H9 (cell line): ENCODE measurements around the gene KDM5B. TPM values are rescaled to one million over a fixed set of nuclear protein-coding genes. Genes with fewer than 3 reads are reported as not detected.
"Not testable (repeated sequence)": the region's sequence is repeated elsewhere in the genome, so short reads cannot be mapped to it uniquely, and the experiment has no call there.

ENCODE experiments used
- DNase-seq: peaks from one replicate; pipeline ENCODE4 v3.0.0-alpha.2; 2017
- H2AFZ ChIP-seq: one replicate; pipeline ENCODE4 v1.6.1; 2013; ENCODE audit warnings: mild to moderate bottlenecking, low read length, control low read depth, moderate library complexity
- H2AK5ac ChIP-seq: 2 replicates; pipeline ENCODE4 v1.6.1; 2013; ENCODE audit warnings: low read length, control low read depth, mixed read lengths; ENCODE audit not compliant: insufficient read length
- H2BK120ac ChIP-seq: one replicate; pipeline ENCODE4 v1.6.1; 2013; ENCODE audit warnings: low read depth, mild to moderate bottlenecking, low read length, control low read depth, inconsistent platforms; ENCODE audit not compliant: poor library complexity, severe bottlenecking
- H2BK12ac ChIP-seq: 2 replicates; pipeline ENCODE4 v1.6.1; 2013; ENCODE audit warnings: low read length, control low read depth, mixed read lengths, low read depth; ENCODE audit not compliant: insufficient read length
- H2BK15ac ChIP-seq: 2 replicates; pipeline ENCODE4 v1.6.1; 2013; ENCODE audit warnings: low read depth, low read length, control low read depth
- H2BK20ac ChIP-seq: one replicate; pipeline ENCODE4 v1.6.1; 2013; ENCODE audit warnings: low read depth, mild to moderate bottlenecking, low read length, control low read depth, inconsistent platforms; ENCODE audit not compliant: poor library complexity, severe bottlenecking
- H2BK5ac ChIP-seq: 2 replicates; pipeline ENCODE4 v1.6.1; 2013; ENCODE audit warnings: low read length, control low read depth, mixed read lengths; ENCODE audit not compliant: insufficient read length
- H3K14ac ChIP-seq: 2 replicates; pipeline ENCODE4 v1.6.1; 2013; ENCODE audit warnings: low read length, control low read depth; ENCODE audit not compliant: insufficient read depth
- H3K18ac ChIP-seq: 2 replicates; pipeline ENCODE4 v1.6.1; 2013; ENCODE audit warnings: low read depth, mild to moderate bottlenecking, mixed read lengths, low read length, control low read depth; ENCODE audit not compliant: insufficient read length
- H3K23ac ChIP-seq: 2 replicates; pipeline ENCODE4 v1.6.1; 2013; ENCODE audit warnings: low read length, control low read depth, mixed read lengths, low read depth; ENCODE audit not compliant: insufficient read length
- H3K23me2 ChIP-seq: 2 replicates; pipeline ENCODE4 v1.6.1; 2013; ENCODE audit warnings: low read depth, mild to moderate bottlenecking, mixed read lengths, low read length, control low read depth; ENCODE audit not compliant: insufficient read length, poor library complexity, severe bottlenecking
- H3K27ac ChIP-seq: 2 replicates; pipeline ENCODE4 v1.5.1; 2013; ENCODE audit warnings: low read length, control low read depth, mixed read lengths, low read depth; ENCODE audit not compliant: insufficient read length
- H3K27me3 ChIP-seq: 2 replicates; pipeline ENCODE4 v1.6.1; 2013; ENCODE audit warnings: low read length, control low read depth, inconsistent platforms; ENCODE audit not compliant: insufficient read depth
- H3K4ac ChIP-seq: 2 replicates; pipeline ENCODE4 v1.6.1; 2013; ENCODE audit warnings: low read depth, mild to moderate bottlenecking, control low read depth, inconsistent platforms, low read length, moderate library complexity
- H3K4me1 ChIP-seq: 2 replicates; pipeline ENCODE4 v1.6.1; 2013; ENCODE audit warnings: low read length, control low read depth, inconsistent platforms; ENCODE audit not compliant: insufficient read depth
- H3K4me2 ChIP-seq: 2 replicates; pipeline ENCODE4 v1.6.1; 2013; ENCODE audit warnings: low read length, control low read depth, mixed read lengths; ENCODE audit not compliant: insufficient read length, insufficient read depth
- H3K56ac ChIP-seq: 2 replicates; pipeline ENCODE4 v1.6.1; 2013; ENCODE audit warnings: low read depth, mild to moderate bottlenecking, mixed read lengths, low read length, control low read depth; ENCODE audit not compliant: insufficient read length
- H3K79me1 ChIP-seq: 2 replicates; pipeline ENCODE4 v1.6.1; 2013; ENCODE audit warnings: low read depth, mild to moderate bottlenecking, moderate library complexity, low read length, control low read depth, inconsistent platforms; ENCODE audit not compliant: insufficient read depth, poor library complexity, severe bottlenecking
- H3K79me2 ChIP-seq: 2 replicates; pipeline ENCODE4 v1.6.1; 2013; ENCODE audit warnings: low read length, control low read depth, inconsistent platforms; ENCODE audit not compliant: insufficient read depth
- H3K9ac ChIP-seq: 2 replicates; pipeline ENCODE4 v1.6.1; 2013; ENCODE audit warnings: low read length, control low read depth, mixed read lengths; ENCODE audit not compliant: insufficient read length; ENCODE audit errors: extremely low read depth
- H3K9me3 ChIP-seq: one replicate; pipeline ENCODE4 v1.6.1; 2013; ENCODE audit warnings: low read depth, low read length, inconsistent platforms; ENCODE audit not compliant: control insufficient read depth
- H3T11ph ChIP-seq: one replicate; pipeline ENCODE4 v1.6.1; 2013; ENCODE audit warnings: mild to moderate bottlenecking, low read length, control low read depth, inconsistent platforms
- H4K20me1 ChIP-seq: one replicate; pipeline ENCODE4 v1.6.1; 2013; ENCODE audit not compliant: control insufficient read depth, insufficient read length, insufficient read depth
- H4K5ac ChIP-seq: 2 replicates; pipeline ENCODE4 v1.6.1; 2013; ENCODE audit warnings: low read depth, mild to moderate bottlenecking, mixed read lengths, low read length, control low read depth; ENCODE audit not compliant: insufficient read length
- H4K8ac ChIP-seq: replicated peaks from 2 replicates; pipeline ENCODE4 v1.6.1; 2013; ENCODE audit warnings: low read length, control low read depth, mixed read lengths, low read depth; ENCODE audit not compliant: insufficient read length
- H4K91ac ChIP-seq: 2 replicates; pipeline ENCODE4 v1.6.1; 2013; ENCODE audit warnings: low read depth, mild to moderate bottlenecking, moderate library complexity, mixed read lengths, low read length, control low read depth; ENCODE audit not compliant: insufficient read length
- H3K27ac Mint-ChIP-seq, 3 experiments: 2 replicates in 2 of 3; 3 replicates in 1 of 3; pipeline ENCODE4 v1.8.0; 2020 to 2021; ENCODE audit warnings: mixed read lengths in 3 of 3, mild to moderate bottlenecking in 1 of 3, moderate library complexity in 1 of 3
- H3K27me3 Mint-ChIP-seq: 2 replicates; pipeline ENCODE4 v1.8.0; 2021; ENCODE audit warnings: low read depth, mild to moderate bottlenecking, moderate library complexity, mixed read lengths
- H3K36me3 Mint-ChIP-seq, 3 experiments: 2 replicates in 2 of 3; 3 replicates in 1 of 3; pipeline ENCODE4 v1.8.0; 2020 to 2021; ENCODE audit warnings: low read depth in 3 of 3, mixed read lengths in 3 of 3; ENCODE audit not compliant: insufficient read depth in 1 of 3
- H3K4me1 Mint-ChIP-seq, 2 experiments: 2 replicates each; pipeline ENCODE4 v1.8.0; 2020; ENCODE audit warnings: mixed read lengths in 2 of 2
- H3K4me3 Mint-ChIP-seq, 2 experiments: 2 replicates in 1 of 2; 3 replicates in 1 of 2; pipeline ENCODE4 v1.8.0; 2020 to 2021; ENCODE audit warnings: mild to moderate bottlenecking in 2 of 2, mixed read lengths in 2 of 2, moderate library complexity in 1 of 2
- H3K9me3 Mint-ChIP-seq, 2 experiments: 2 replicates in 1 of 2; 3 replicates in 1 of 2; pipeline ENCODE4 v1.8.0; 2020; ENCODE audit warnings: mild to moderate bottlenecking in 2 of 2, mixed read lengths in 2 of 2, moderate library complexity in 1 of 2
- CTCF ChIP-seq: fragments of 200-600 bp; sonication (generic); conservative IDR thresholded peaks from 3 replicates; pipeline ENCODE4 v1.8.0; 2021; ENCODE audit warnings: antibody characterized with exemption, mild to moderate bottlenecking
- WGBS: extraction: QIAGEN DNeasy Blood & Tissue Kit; methylation state at CpG from one replicate; pipeline ENCODE4 v1.1.7; 2013; ENCODE audit warnings: missing lambda C conversion rate, low lambda C conversion rate, mixed read lengths; ENCODE audit not compliant: insufficient read length; ENCODE audit errors: extremely low coverage; 5-methylcytosine and 5-hydroxymethylcytosine counted together
- total RNA-seq: library from RNA; stranded (reverse); gene quantifications from 2 replicates; pipeline ENCODE4 v1.2.1, GENCODE V29; 2021

The KDM5B gene
- total RNA-seq, 1 experiment from 2014 or later: 210 TPM

DNA sequence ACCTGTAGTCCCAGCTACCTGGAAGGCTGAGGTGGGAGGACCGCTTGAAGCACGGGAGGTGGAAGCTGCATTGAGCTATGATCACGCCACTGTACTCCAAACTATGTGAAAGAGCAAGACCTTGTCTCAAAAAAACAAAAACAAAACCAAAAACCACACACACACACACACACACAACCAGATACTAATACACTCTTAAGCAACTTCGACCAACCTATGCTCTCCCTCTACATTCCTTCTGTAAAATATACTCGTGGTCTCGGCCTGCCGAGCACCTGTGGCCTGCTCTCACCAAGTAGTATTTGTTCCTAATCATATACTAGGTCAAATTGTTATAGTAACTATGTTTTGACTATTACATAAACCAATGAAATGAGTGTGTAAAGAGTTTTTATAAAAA lies 84.5 kb downstream of the KDM5B start:
- H3K4me1 ChIP-seq: no peaks in the 10 kb centered on the region
- no peak overlapping the region for H3K4ac ChIP-seq
- no peaks in the 10 kb centered on the region; the same call in none of the 2 replicates for H3K27me3 Mint-ChIP-seq
- H3K9me3 ChIP-seq: no peaks in the 10 kb centered on the region
- H3K9me3 Mint-ChIP-seq: no peaks in the 10 kb centered on the region
- no peak overlapping the region for H2BK120ac ChIP-seq
- no peak overlapping the region for H4K5ac ChIP-seq
- WGBS: no CpG with 5 or more reads among the region's 7 CpGs
- DNase-seq: no peak
- no peak overlapping the region for H2AK5ac ChIP-seq
- no peaks in the 10 kb centered on the region for H3K79me2 ChIP-seq
- no peak overlapping the region for H2BK12ac ChIP-seq
- H3K4me2 ChIP-seq: no peak overlapping the region
- no peak overlapping the region for H3K27ac ChIP-seq
- H3K36me3 Mint-ChIP-seq: peaks cover 14 to 42% (median 25%) of the 10 kb centered on the region in 3 experiments; a peak in 6 of 7 replicates
- no peaks in the 10 kb centered on the region for H3K4me1 Mint-ChIP-seq
- no peak overlapping the region for H4K8ac ChIP-seq
- H2AFZ ChIP-seq: no peak overlapping the region
- H3K18ac ChIP-seq: no peak overlapping the region
- no peaks in the 10 kb centered on the region for H3K79me1 ChIP-seq
- peak overlapping the region in 1 of 3 experiments; percentile 3; a peak in 1 of 7 replicates for H3K27ac Mint-ChIP-seq
- no peak overlapping the region for H3T11ph ChIP-seq
- H3K23me2 ChIP-seq: no peaks in the 10 kb centered on the region
- H3K27me3 ChIP-seq: no peaks in the 10 kb centered on the region
- no peak overlapping the region for H2BK5ac ChIP-seq
- TF ChIP-seq CTCF: no peak
- no peak overlapping the region for H2BK15ac ChIP-seq
- H4K20me1 ChIP-seq: no peaks in the 10 kb centered on the region
- no peak overlapping the region for H3K23ac ChIP-seq
- no peak overlapping the region for H3K14ac ChIP-seq
- no peak overlapping the region for H3K56ac ChIP-seq
- no peak overlapping the region for H3K4me3 Mint-ChIP-seq
- H3K9ac ChIP-seq: no peak overlapping the region
- H4K91ac ChIP-seq: no peak overlapping the region
- no peak overlapping the region for H2BK20ac ChIP-seq

GRCh38 chr1:202723046-202723445 lies 85.2 kb downstream of the KDM5B start:
- not testable (repeated sequence) for H3K56ac ChIP-seq, H2BK5ac ChIP-seq, H3K9me3 ChIP-seq, H3K23me2 ChIP-seq, H3K4me2 ChIP-seq, H2BK12ac ChIP-seq, H4K8ac ChIP-seq, H4K5ac ChIP-seq, H2BK20ac ChIP-seq, H2AK5ac ChIP-seq, H3K4me1 Mint-ChIP-seq, H3K23ac ChIP-seq, H3K4me3 Mint-ChIP-seq, H3K79me1 ChIP-seq, H3K9ac ChIP-seq, H2AFZ ChIP-seq, H3K18ac ChIP-seq, H3K4me1 ChIP-seq, H4K20me1 ChIP-seq, H3T11ph ChIP-seq, H3K27me3 ChIP-seq, H3K79me2 ChIP-seq, H3K27me3 Mint-ChIP-seq, DNase-seq, H2BK15ac ChIP-seq, H3K9me3 Mint-ChIP-seq, H3K27ac ChIP-seq, H3K14ac ChIP-seq, H4K91ac ChIP-seq, H2BK120ac ChIP-seq, H3K4ac ChIP-seq, H3K27ac Mint-ChIP-seq
- WGBS: no CpG with 5 or more reads among the region's 6 CpGs
- H3K36me3 Mint-ChIP-seq: peaks cover 8 to 35% (median 18%) of the 10 kb centered on the region in 3 experiments; a peak in 6 of 7 replicates
